Endothelial cell of umbilical vein (primary cell): ENCODE data around the gene LIX1. TPM values are rescaled to one million over a fixed set of nuclear protein-coding genes. Genes with fewer than 3 reads are reported as not detected.

ENCODE experiments used
- BruUV-seq: library from RNA; stranded (reverse); fragments of 400-500 nt; replicated peaks from 2 replicates; lab custom pipeline; 2021; lab: Mats Ljungman, UMichigan
- CTCF ChIA-PET: fragments of 300-600, 350-600 bp; sonication (Branson Sonifier 250); formaldehyde crosslinking; loops from one replicate; lab custom pipeline; 2021; ENCODE audit warnings: antibody characterized with exemption, inconsistent platforms; lab: Charles Lee
- POLR2A ChIA-PET: fragments of 300-600, 350-600 bp; sonication (Branson Sonifier 250); formaldehyde crosslinking; loops from one replicate; lab custom pipeline; 2021; ENCODE audit warnings: antibody characterized with exemption, inconsistent platforms; lab: Charles Lee
- DNase-seq: peaks from one replicate; pipeline ENCODE4 v3.0.0-alpha.2; 2011; ENCODE audit warnings: low read depth, low spot score
- FAIRE-seq: peaks from 2 replicates; lab custom pipeline; 2011; peaks lifted over from hg19 to GRCh38; lab: Jason Lieb, UNC
- H2AFZ ChIP-seq: 2 replicates; pipeline ENCODE4 v1.6.0; 2012; ENCODE audit warnings: low read depth, low read length, control low read depth, inconsistent platforms
- H3K27ac ChIP-seq: 2 replicates; pipeline ENCODE4 v1.5.1; 2011; ENCODE audit warnings: low read depth, mild to moderate bottlenecking, control low read depth, low read length, moderate library complexity; ENCODE audit not compliant: insufficient read depth
- H3K27me3 ChIP-seq, 2 experiments: 2 replicates each; pipeline versions ENCODE4 v1.6.0 to v1.6.1; 2011; ENCODE audit warnings: low read length in 2 of 2, mixed read lengths in 1 of 2; ENCODE audit not compliant: control insufficient read depth in 2 of 2, insufficient read depth in 2 of 2
- H3K36me3 ChIP-seq, 2 experiments: 2 replicates in 1 of 2; 3 replicates in 1 of 2; pipeline ENCODE4 v1.5.1; 2011; ENCODE audit warnings: low read length in 2 of 2, mild to moderate bottlenecking in 1 of 2, moderate library complexity in 1 of 2; ENCODE audit not compliant: control insufficient read depth in 2 of 2, insufficient read depth in 2 of 2; ENCODE audit errors: extremely low read depth in 1 of 2
- H3K4me1 ChIP-seq: 3 replicates; pipeline ENCODE4 v1.5.1; 2011; ENCODE audit warnings: mild to moderate bottlenecking, low read length; ENCODE audit not compliant: control insufficient read depth, insufficient read depth; ENCODE audit errors: extremely low read depth
- H3K4me2 ChIP-seq: 2 replicates; pipeline ENCODE4 v1.6.1; 2011; ENCODE audit warnings: low read length, control low read depth, mixed read lengths; ENCODE audit not compliant: insufficient read depth
- H3K4me3 ChIP-seq, 3 experiments: fragments of 200-600 bp in 1 of 3; sonication (generic), shearing (Covaris generic) in 1 of 3; replicated peaks in 1 of 3; 2 replicates each; pipeline ENCODE4 v1.5.1; 2011 to 2016; ENCODE audit warnings: control low read depth in 3 of 3, low read length in 3 of 3, mild to moderate bottlenecking in 2 of 3, inconsistent platforms in 1 of 3, low read depth in 1 of 3, moderate library complexity in 1 of 3; ENCODE audit not compliant: insufficient read depth in 1 of 3
- H3K79me2 ChIP-seq: 2 replicates; pipeline ENCODE4 v1.6.0; 2012; ENCODE audit warnings: low read length, inconsistent platforms; ENCODE audit not compliant: control insufficient read depth, insufficient read depth
- H3K9ac ChIP-seq: replicated peaks from 2 replicates; pipeline ENCODE3; 2011; ENCODE audit warnings: low read length, control low read depth; ENCODE audit not compliant: insufficient read depth; ENCODE audit errors: extremely low read depth
- H3K9me1 ChIP-seq: replicated peaks from 3 replicates; pipeline ENCODE4 v1.6.0; 2011; ENCODE audit warnings: mild to moderate bottlenecking, low read length; ENCODE audit not compliant: control insufficient read depth, insufficient read depth; ENCODE audit errors: extremely low read depth
- H3K9me3 ChIP-seq: replicated peaks from 2 replicates; pipeline ENCODE4 v1.5.1; 2012; ENCODE audit warnings: low read length, inconsistent platforms; ENCODE audit not compliant: control insufficient read depth, insufficient read depth
- H4K20me1 ChIP-seq: replicated peaks from 2 replicates; pipeline ENCODE3; 2011; ENCODE audit warnings: mild to moderate bottlenecking, low read length; ENCODE audit not compliant: control insufficient read depth, insufficient read depth; ENCODE audit errors: extremely low read depth
- EZH2 ChIP-seq: IDR thresholded peaks from 2 replicates; pipeline ENCODE4 v1.6.1; 2012; ENCODE audit warnings: borderline replicate concordance, low read depth, mild to moderate bottlenecking, moderate library complexity, low read length, inconsistent platforms; ENCODE audit not compliant: severe bottlenecking
- FOS ChIP-seq: IDR thresholded peaks from 2 replicates; pipeline ENCODE4 v1.6.1; 2011; ENCODE audit warnings: mild to moderate bottlenecking, low read length, moderate library complexity, borderline replicate concordance; ENCODE audit not compliant: insufficient read depth
- GATA2 ChIP-seq: IDR thresholded peaks from 2 replicates; pipeline ENCODE4 v1.7.0; 2011; ENCODE audit warnings: low read depth, mild to moderate bottlenecking, moderate library complexity, mixed read lengths, low read length; ENCODE audit not compliant: insufficient read length, insufficient read depth
- JUN ChIP-seq: IDR thresholded peaks from 2 replicates; pipeline ENCODE4 v1.6.1; 2011; ENCODE audit warnings: borderline replicate concordance, low read depth; ENCODE audit not compliant: insufficient read length, insufficient read depth
- MYC ChIP-seq: IDR thresholded peaks from one replicate; pipeline ENCODE4 v1.6.1; 2011; ENCODE audit warnings: mild to moderate bottlenecking, low read depth, low read length
- POLR2A ChIP-seq: IDR thresholded peaks from 2 replicates; pipeline ENCODE4 v1.6.1; 2012; ENCODE audit warnings: low read depth, mild to moderate bottlenecking, control low read depth, low read length
- POLR2AphosphoS5 ChIP-seq: IDR thresholded peaks from 2 replicates; pipeline ENCODE4 v1.6.1; 2012; ENCODE audit warnings: low read depth, mild to moderate bottlenecking, control low read depth, low read length, moderate library complexity; ENCODE audit not compliant: insufficient read depth
- dilution Hi-C: fragments of 300-500 bp; cut with MboI; formaldehyde crosslinking; loops from one replicate; pipeline ENCODE4 v1.15.0; 2019; ENCODE audit warnings: low sequenced_read_pairs; ENCODE audit not compliant: extremely low pct_ligation_motif_present
- intact Hi-C: fragments of 100-400 bp; cut with micrococcal nuclease; formaldehyde crosslinking; loops from one replicate; pipeline ENCODE4 v1.10.0; 2022
- polyA plus RNA-seq, 4 experiments: library from polyadenylated mRNA; depleted of rRNA in 3 of 4; stranded (reverse) in 3 of 4; unstranded in 1 of 4; fragments of >200 nt; gene quantifications; 2 replicates each; pipeline versions ENCODE4 v1.2.1 to v1.2.3, GENCODE V29; 2011 to 2012; ENCODE audit warnings: missing spikeins in 1 of 4
- total RNA-seq: library from RNA; stranded (reverse); gene quantifications from 2 replicates; pipeline ENCODE4 v1.2.3, GENCODE V29; 2021
- TF ChIP-seq, protein P1 (sequence below), 2 donors: IDR thresholded peaks; 1 replicate in 1 of 2; 2 replicates in 1 of 2; pipeline ENCODE4 v1.5.1; 2011; ENCODE audit warnings: low read length in 2 of 2, mild to moderate bottlenecking in 2 of 2, moderate library complexity in 2 of 2, control low read depth in 1 of 2, inconsistent platforms in 1 of 2, low read depth in 1 of 2; ENCODE audit not compliant: insufficient read depth in 1 of 2; ENCODE audit errors: extremely low read depth in 1 of 2
- TF ChIP-seq, protein P2 (sequence below): IDR thresholded peaks from 2 replicates; pipeline ENCODE4 v1.6.1; 2011; ENCODE audit not compliant: insufficient read depth, insufficient read length

Gene LIX1
- total and polyA plus RNA-seq, 2 donors (not counting 3 experiments of a cell fraction or from before 2014, with no cell fraction given): not detected

DNA sequence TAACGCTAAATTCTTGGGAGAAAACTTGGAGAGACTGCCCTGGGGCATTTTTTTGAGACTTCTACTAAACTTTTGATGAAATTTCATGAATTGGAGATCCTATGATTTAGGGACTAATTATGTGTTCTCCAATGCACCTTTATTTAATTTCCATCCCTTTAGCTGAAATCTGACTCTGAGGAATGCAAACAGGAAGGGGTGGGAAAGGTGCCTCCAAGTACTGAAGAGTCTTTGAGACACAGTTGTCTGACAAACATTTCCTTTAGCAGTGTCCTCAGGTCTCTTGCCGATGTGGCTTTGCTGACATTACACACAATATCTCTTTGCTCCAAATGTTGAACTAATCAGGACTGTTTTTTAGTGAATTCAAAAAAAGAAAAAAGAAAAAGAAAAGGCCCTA is 76.9 kb downstream of the LIX1 start:
- DNase-seq (no peak), FAIRE-seq (no peak)
- intact Hi-C loops (no loop called here), dilution Hi-C loops (no loop called here)
- Histone ChIP-seq H3K4me3 (no peak overlapping the region), H3K27me3 (peaks cover 2 to 3% of the 10 kb centered on the region in 2 experiments), H4K20me1 (no peaks in the 10 kb centered on the region), H3K4me1 (no peaks in the 10 kb centered on the region), H3K79me2 (no peaks in the 10 kb centered on the region), H2AFZ (no peak overlapping the region), H3K27ac (no peak overlapping the region), H3K36me3 (no peaks in the 10 kb centered on the region), H3K4me2 (no peak overlapping the region), H3K9me1 (no peaks in the 10 kb centered on the region), H3K9ac (no peak overlapping the region), H3K9me3 (no peaks in the 10 kb centered on the region)
- BruUV-seq: no TSS peak
- ChIA-PET POLR2A (no interaction called here), CTCF (interaction anchor here (0.9 to 1.3 kb wide), 2 partner anchors 68 to 313 kb away, joined by 3 read pairs; no protein-coding TSS in a partner anchor)
- TF ChIP-seq EZH2 (no peak), POLR2A (no peak), MYC (no peak), POLR2AphosphoS5 (no peak), GATA2 (no peak), FOS (no peak), JUN (no peak)
- TF ChIP-seq, protein P1, sequence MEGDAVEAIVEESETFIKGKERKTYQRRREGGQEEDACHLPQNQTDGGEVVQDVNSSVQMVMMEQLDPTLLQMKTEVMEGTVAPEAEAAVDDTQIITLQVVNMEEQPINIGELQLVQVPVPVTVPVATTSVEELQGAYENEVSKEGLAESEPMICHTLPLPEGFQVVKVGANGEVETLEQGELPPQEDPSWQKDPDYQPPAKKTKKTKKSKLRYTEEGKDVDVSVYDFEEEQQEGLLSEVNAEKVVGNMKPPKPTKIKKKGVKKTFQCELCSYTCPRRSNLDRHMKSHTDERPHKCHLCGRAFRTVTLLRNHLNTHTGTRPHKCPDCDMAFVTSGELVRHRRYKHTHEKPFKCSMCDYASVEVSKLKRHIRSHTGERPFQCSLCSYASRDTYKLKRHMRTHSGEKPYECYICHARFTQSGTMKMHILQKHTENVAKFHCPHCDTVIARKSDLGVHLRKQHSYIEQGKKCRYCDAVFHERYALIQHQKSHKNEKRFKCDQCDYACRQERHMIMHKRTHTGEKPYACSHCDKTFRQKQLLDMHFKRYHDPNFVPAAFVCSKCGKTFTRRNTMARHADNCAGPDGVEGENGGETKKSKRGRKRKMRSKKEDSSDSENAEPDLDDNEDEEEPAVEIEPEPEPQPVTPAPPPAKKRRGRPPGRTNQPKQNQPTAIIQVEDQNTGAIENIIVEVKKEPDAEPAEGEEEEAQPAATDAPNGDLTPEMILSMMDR (IDR thresholded peaks at IDR 0.05; ENCODE audit: extremely low read depth in 1 of 2, insufficient read depth in 1 of 2, low read depth in 1 of 2, low read length in 2 of 2): no peak
- TF ChIP-seq, protein P2, sequence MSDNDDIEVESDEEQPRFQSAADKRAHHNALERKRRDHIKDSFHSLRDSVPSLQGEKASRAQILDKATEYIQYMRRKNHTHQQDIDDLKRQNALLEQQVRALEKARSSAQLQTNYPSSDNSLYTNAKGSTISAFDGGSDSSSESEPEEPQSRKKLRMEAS: no peak
